A549 (cell line): Measurements from ENCODE around the gene TEPSIN. TPM values are rescaled to one million over a fixed set of nuclear protein-coding genes. Genes with fewer than 3 reads are reported as not detected.

Source experiments
- ATAC-seq, 2 experiments: fragments of 200-7000 bp in 1 of 2; fragments of >200 bp in 1 of 2; cut with Nextera tagmentation in 1 of 2; cut with Tn5 transposase in 1 of 2; 3 replicates each; pipeline versions ENCODE4 v1.8.0 to v1.9.1; 2018 to 2020; ENCODE audit warnings: mild to moderate bottlenecking in 1 of 2, moderate library complexity in 1 of 2
- CTCF ChIA-PET: fragments of 300-600 bp; sonication (Branson Sonifier 250); formaldehyde crosslinking; extraction: SDS; loops from one replicate; lab custom pipeline; 2021; ENCODE audit warnings: antibody characterized with exemption, inconsistent platforms; lab: Yijun Ruan, JAX
- POLR2A ChIA-PET: fragments of 350-600 bp; formaldehyde crosslinking; extraction: SDS; loops from one replicate; lab custom pipeline; 2021; ENCODE audit warnings: antibody characterized with exemption, inconsistent platforms; lab: Yijun Ruan, JAX
- DNase-seq, 2 experiments: peaks; one replicate each; pipeline versions ENCODE4 v3.0.0 to v3.0.0-alpha.2; 2011 to 2016; ENCODE audit warnings: low read depth in 1 of 2, low spot score in 1 of 2
- FAIRE-seq: peaks from 2 replicates; lab custom pipeline; 2011; peaks lifted over from hg19 to GRCh38; lab: Jason Lieb, UNC
- H3K27ac ChIP-seq, 2 experiments: fragments of >200 bp; sonication (Bioruptor Twin); formaldehyde crosslinking; 3 replicates each; pipeline ENCODE4 v1.5.1; 2016 to 2017
- H3K4me1 ChIP-seq: fragments of >200 bp; sonication (Bioruptor Twin); formaldehyde crosslinking; 3 replicates; pipeline ENCODE4 v1.6.1; 2016
- H3K4me2 ChIP-seq: fragments of >200 bp; sonication (Bioruptor Twin); formaldehyde crosslinking; 3 replicates; pipeline ENCODE4 v1.6.1; 2016
- H3K4me3 ChIP-seq: fragments of >200 bp; sonication (Bioruptor Twin); formaldehyde crosslinking; 3 replicates; pipeline ENCODE4 v1.5.1; 2016
- H3K9me3 ChIP-seq: fragments of >200 bp; sonication (Bioruptor Twin); formaldehyde crosslinking; 3 replicates; pipeline ENCODE4 v1.6.1; 2016
- BHLHE40 ChIP-seq: IDR thresholded peaks from 2 replicates; pipeline ENCODE4 v1.6.1; 2012; ENCODE audit warnings: low read depth, low read length, inconsistent platforms
- CBX2 ChIP-seq: fragments of 200-600 bp; sonication (generic); IDR thresholded peaks from 2 replicates; pipeline ENCODE4 v1.6.1; 2016; ENCODE audit warnings: low read depth, mild to moderate bottlenecking, borderline replicate concordance
- CBX8 ChIP-seq: fragments of 200-600 bp; sonication (generic); IDR thresholded peaks from 2 replicates; pipeline ENCODE4 v1.6.1; 2016
- EHF ChIP-seq: fragments of 250-450 bp; sonication (Bioruptor Pico); IDR thresholded peaks from 2 replicates; pipeline ENCODE4 v1.5.0; 2020; ENCODE audit warnings: mild to moderate bottlenecking
- EHMT2 ChIP-seq: fragments of 200-600 bp; sonication (generic); IDR thresholded peaks from 2 replicates; pipeline ENCODE4 v1.6.1; 2016; ENCODE audit warnings: antibody characterized with exemption, low read depth, mild to moderate bottlenecking, moderate library complexity
- ELK1 ChIP-seq: fragments of 150-350 bp; IDR thresholded peaks from 2 replicates; pipeline ENCODE4 v1.6.1; 2014; ENCODE audit warnings: low read depth, mild to moderate bottlenecking, low read length
- EP300 ChIP-seq, 2 experiments: fragments of >200 bp; sonication (Bioruptor Twin); formaldehyde crosslinking; IDR thresholded peaks; 2 replicates in 1 of 2; 3 replicates in 1 of 2; pipeline ENCODE4 v1.6.1; 2016 to 2017
- FOXS1 ChIP-seq: fragments of 250-450 bp; sonication (Bioruptor Pico); IDR thresholded peaks from 2 replicates; pipeline ENCODE4 v1.5.0; 2020; ENCODE audit warnings: mild to moderate bottlenecking, moderate library complexity
- HEYL ChIP-seq: fragments of 250-450 bp; sonication (Bioruptor Pico); IDR thresholded peaks from 2 replicates; pipeline ENCODE4 v1.8.0; 2021; ENCODE audit warnings: mild to moderate bottlenecking, moderate library complexity
- HOXA7 ChIP-seq: fragments of 250-450 bp; sonication (Bioruptor Pico); IDR thresholded peaks from 2 replicates; pipeline ENCODE4 v1.5.0; 2020; ENCODE audit warnings: mild to moderate bottlenecking, moderate library complexity
- HOXB13 ChIP-seq: fragments of 250-450 bp; sonication (Bioruptor Pico); IDR thresholded peaks from 2 replicates; pipeline ENCODE4 v1.5.0; 2020; ENCODE audit warnings: low read depth, mild to moderate bottlenecking, moderate library complexity
- JUN ChIP-seq, 2 experiments: fragments of >200 bp; sonication (Bioruptor Twin); formaldehyde crosslinking; IDR thresholded peaks; 2 replicates in 1 of 2; 3 replicates in 1 of 2; pipeline ENCODE4 v1.6.1; 2016 to 2017
- KDM1A ChIP-seq: fragments of 200-600 bp; sonication (generic); IDR thresholded peaks from 2 replicates; pipeline ENCODE4 v1.6.1; 2016; ENCODE audit warnings: low read depth, mild to moderate bottlenecking
- KDM5A ChIP-seq: fragments of 200-600 bp; sonication (generic); IDR thresholded peaks from 2 replicates; pipeline ENCODE4 v1.6.1; 2016; ENCODE audit warnings: antibody characterized with exemption, mild to moderate bottlenecking
- NPAS2 ChIP-seq: fragments of 250-450 bp; sonication (Bioruptor Pico); IDR thresholded peaks from 2 replicates; pipeline ENCODE4 v1.8.0; 2022; ENCODE audit warnings: mild to moderate bottlenecking, moderate library complexity, borderline replicate concordance
- NR3C1 ChIP-seq: fragments of >200 bp; sonication (Bioruptor Twin); formaldehyde crosslinking; IDR thresholded peaks from 3 replicates; pipeline ENCODE4 v1.6.1; 2017
- PBX3 ChIP-seq: IDR thresholded peaks from 2 replicates; pipeline ENCODE4 v1.6.1; 2012
- PHF8 ChIP-seq: fragments of 200-600 bp; sonication (generic); IDR thresholded peaks from 2 replicates; pipeline ENCODE4 v1.6.1; 2016; ENCODE audit warnings: low read depth, mild to moderate bottlenecking, antibody characterized with exemption, moderate library complexity, borderline replicate concordance
- POLR2A ChIP-seq: IDR thresholded peaks from 2 replicates; pipeline ENCODE4 v1.6.1; 2012; ENCODE audit warnings: mild to moderate bottlenecking, low read length
- RARB ChIP-seq: fragments of 250-450 bp; sonication (Bioruptor Pico); IDR thresholded peaks from 2 replicates; pipeline ENCODE4 v1.8.0; 2021; ENCODE audit warnings: mild to moderate bottlenecking, moderate library complexity
- RNF2 ChIP-seq: fragments of 200-600 bp; sonication (generic); IDR thresholded peaks from 2 replicates; pipeline ENCODE4 v1.6.1; 2016; ENCODE audit warnings: low read depth, mild to moderate bottlenecking, antibody characterized with exemption, moderate library complexity, borderline replicate concordance
- SMC3 ChIP-seq: fragments of >200 bp; sonication (Bioruptor Twin); formaldehyde crosslinking; IDR thresholded peaks from 3 replicates; pipeline ENCODE4 v1.6.1; 2018; ENCODE audit warnings: inconsistent platforms
- TFCP2L1 ChIP-seq: fragments of 250-450 bp; sonication (Bioruptor Pico); IDR thresholded peaks from 2 replicates; pipeline ENCODE4 v1.5.0; 2021; ENCODE audit warnings: mild to moderate bottlenecking
- ZC3H11A ChIP-seq: fragments of 450-650 bp; IDR thresholded peaks from 2 replicates; pipeline ENCODE4 v1.6.1; 2014; ENCODE audit warnings: antibody characterized with exemption, mild to moderate bottlenecking
- ZNF302 ChIP-seq: fragments of 250-450 bp; sonication (Bioruptor Pico); IDR thresholded peaks from 2 replicates; pipeline ENCODE4 v1.9.0; 2021; ENCODE audit warnings: inconsistent platforms, mild to moderate bottlenecking, moderate library complexity
- WGBS: methylation state at CpG from one replicate; pipeline ENCODE4 v1.1.6; 2017; ENCODE audit errors: missing lambda C conversion rate; 5-methylcytosine and 5-hydroxymethylcytosine counted together
- polyA plus RNA-seq, 4 experiments: library from polyadenylated mRNA; depleted of rRNA in 3 of 4; stranded (reverse); fragments of >200 nt; fragmentation: RNase III in 1 of 4; extraction: RNeasy Plus Mini Kit Qiagen cat#74134 plus additional on column Dnase treatment in 1 of 4; gene quantifications; 2 replicates in 3 of 4; 3 replicates in 1 of 4; pipeline ENCODE4 v1.2.3, GENCODE V29; 2011 to 2017
- TF ChIP-seq, protein P1 (sequence below): fragments of 250-450 bp; sonication (Bioruptor Pico); IDR thresholded peaks from 2 replicates; pipeline ENCODE4 v1.5.0; 2020; ENCODE audit warnings: low read depth, mild to moderate bottlenecking, moderate library complexity
- TF ChIP-seq, protein P2 (sequence below): fragments of 450-650 bp; IDR thresholded peaks from 2 replicates; pipeline ENCODE4 v1.6.1; 2014; ENCODE audit warnings: antibody characterized with exemption
- TF ChIP-seq, protein P3 (sequence below): IDR thresholded peaks from 2 replicates; pipeline ENCODE4 v1.6.1; 2012; ENCODE audit warnings: low read depth, borderline replicate concordance
- TF ChIP-seq, protein P4 (sequence below): fragments of >200 bp; sonication (Bioruptor Twin); formaldehyde crosslinking; IDR thresholded peaks from 3 replicates; pipeline ENCODE4 v1.6.1; 2016

Gene TEPSIN
- polyA plus RNA-seq, 2 of the 4 experiments (the other 2 are of a cell fraction): 12.5 to 31.3 TPM

GRCh38 chr17:81187586-81188490 lies 51.0 kb downstream of the TEPSIN start:
- CTCF ChIA-PET: interaction anchor here (1.2 to 5.9 kb wide), 4 partner anchors 12 to 165 kb away, joined by 4 to 58 read pairs (median 34); no protein-coding TSS in a partner anchor
- Histone ChIP-seq H3K27ac (no peak overlapping the region), H3K9me3 (no peaks in the 10 kb centered on the region), H3K4me1 (no peaks in the 10 kb centered on the region), H3K4me3 (no peak overlapping the region), H3K4me2 (no peak overlapping the region)
- no peak for FAIRE-seq
- no peak for ATAC-seq
- TF ChIP-seq HOXA7 (CRISPR knock-in tag): no peak
- TF ChIP-seq KDM1A: no peak
- no peak for TF ChIP-seq ELK1
- no peak for TF ChIP-seq PBX3
- no peak for TF ChIP-seq HOXB13 (CRISPR knock-in tag)
- TF ChIP-seq TFCP2L1 (CRISPR knock-in tag): no peak
- TF ChIP-seq CBX2: no peak
- no peak for TF ChIP-seq POLR2A
- no peak for TF ChIP-seq ZNF302 (CRISPR knock-in tag)
- no peak for TF ChIP-seq KDM5A
- TF ChIP-seq FOXS1 (CRISPR knock-in tag): no peak
- TF ChIP-seq HEYL (CRISPR knock-in tag): no peak
- TF ChIP-seq RNF2: no peak
- POLR2A ChIA-PET: no interaction called here
- 80% methylated on average over 22 of the region's 26 CpGs for WGBS
- DNase-seq: no peak

GRCh38 chr17:81187120-81187519 lies 51.7 kb downstream of the TEPSIN start:
- Histone ChIP-seq H3K4me2 (no peak overlapping the region), H3K9me3 (no peaks in the 10 kb centered on the region), H3K4me1 (no peaks in the 10 kb centered on the region), H3K27ac (no peak overlapping the region), H3K4me3 (no peak overlapping the region)
- ATAC-seq (no peak), DNase-seq (no peak), FAIRE-seq (no peak)
- ChIA-PET POLR2A (no interaction called here), CTCF (interaction anchor here (1.2 to 4.6 kb wide), 3 partner anchors 13 to 164 kb away, joined by 4 to 36 read pairs (median 31); no protein-coding TSS in a partner anchor)
- no peak for TF ChIP-seq EP300 (IDR thresholded peaks at IDR 0.05)
- no peak for TF ChIP-seq EHMT2
- no peak for TF ChIP-seq SMC3
- TF ChIP-seq PHF8: no peak
- TF ChIP-seq ZC3H11A: no peak
- TF ChIP-seq BHLHE40: no peak
- no peak for TF ChIP-seq NR3C1
- WGBS: 89% methylated on average over 11 of the region's 11 CpGs

GRCh38 chr17:81186203-81186602 lies 52.7 kb downstream of the TEPSIN start:
- ATAC-seq (no peak), FAIRE-seq (no peak), DNase-seq (no peak)
- Histone ChIP-seq H3K4me1 (no peaks in the 10 kb centered on the region), H3K27ac (no peak overlapping the region), H3K4me2 (no peak overlapping the region), H3K9me3 (no peaks in the 10 kb centered on the region), H3K4me3 (no peak overlapping the region)
- CTCF ChIA-PET: interaction anchor here (4.0 to 4.6 kb wide), 2 partner anchors 14 to 43 kb away, joined by 31 to 36 read pairs; no protein-coding TSS in a partner anchor
- 76% methylated on average over 5 of the region's 7 CpGs for WGBS
- POLR2A ChIA-PET: no interaction called here
- TF ChIP-seq, protein P1, sequence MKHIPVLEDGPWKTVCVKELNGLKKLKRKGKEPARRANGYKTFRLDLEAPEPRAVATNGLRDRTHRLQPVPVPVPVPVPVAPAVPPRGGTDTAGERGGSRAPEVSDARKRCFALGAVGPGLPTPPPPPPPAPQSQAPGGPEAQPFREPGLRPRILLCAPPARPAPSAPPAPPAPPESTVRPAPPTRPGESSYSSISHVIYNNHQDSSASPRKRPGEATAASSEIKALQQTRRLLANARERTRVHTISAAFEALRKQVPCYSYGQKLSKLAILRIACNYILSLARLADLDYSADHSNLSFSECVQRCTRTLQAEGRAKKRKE: no peak
- TF ChIP-seq, protein P2, sequence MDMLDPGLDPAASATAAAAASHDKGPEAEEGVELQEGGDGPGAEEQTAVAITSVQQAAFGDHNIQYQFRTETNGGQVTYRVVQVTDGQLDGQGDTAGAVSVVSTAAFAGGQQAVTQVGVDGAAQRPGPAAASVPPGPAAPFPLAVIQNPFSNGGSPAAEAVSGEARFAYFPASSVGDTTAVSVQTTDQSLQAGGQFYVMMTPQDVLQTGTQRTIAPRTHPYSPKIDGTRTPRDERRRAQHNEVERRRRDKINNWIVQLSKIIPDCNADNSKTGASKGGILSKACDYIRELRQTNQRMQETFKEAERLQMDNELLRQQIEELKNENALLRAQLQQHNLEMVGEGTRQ: no peak
- no peak for TF ChIP-seq SMC3
- TF ChIP-seq RARB (CRISPR knock-in tag): no peak
- no peak for TF ChIP-seq NPAS2 (CRISPR knock-in tag)
- no peak for TF ChIP-seq FOXS1 (CRISPR knock-in tag)
- TF ChIP-seq, protein P3, sequence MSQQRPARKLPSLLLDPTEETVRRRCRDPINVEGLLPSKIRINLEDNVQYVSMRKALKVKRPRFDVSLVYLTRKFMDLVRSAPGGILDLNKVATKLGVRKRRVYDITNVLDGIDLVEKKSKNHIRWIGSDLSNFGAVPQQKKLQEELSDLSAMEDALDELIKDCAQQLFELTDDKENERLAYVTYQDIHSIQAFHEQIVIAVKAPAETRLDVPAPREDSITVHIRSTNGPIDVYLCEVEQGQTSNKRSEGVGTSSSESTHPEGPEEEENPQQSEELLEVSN: no peak
- TF ChIP-seq NR3C1: no peak
- no peak for TF ChIP-seq CBX8
- TF ChIP-seq EHMT2: no peak
- TF ChIP-seq RNF2: no peak
- TF ChIP-seq, protein P4, sequence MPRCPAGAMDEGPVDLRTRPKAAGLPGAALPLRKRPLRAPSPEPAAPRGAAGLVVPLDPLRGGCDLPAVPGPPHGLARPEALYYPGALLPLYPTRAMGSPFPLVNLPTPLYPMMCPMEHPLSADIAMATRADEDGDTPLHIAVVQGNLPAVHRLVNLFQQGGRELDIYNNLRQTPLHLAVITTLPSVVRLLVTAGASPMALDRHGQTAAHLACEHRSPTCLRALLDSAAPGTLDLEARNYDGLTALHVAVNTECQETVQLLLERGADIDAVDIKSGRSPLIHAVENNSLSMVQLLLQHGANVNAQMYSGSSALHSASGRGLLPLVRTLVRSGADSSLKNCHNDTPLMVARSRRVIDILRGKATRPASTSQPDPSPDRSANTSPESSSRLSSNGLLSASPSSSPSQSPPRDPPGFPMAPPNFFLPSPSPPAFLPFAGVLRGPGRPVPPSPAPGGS: no peak
- TF ChIP-seq EHF (CRISPR knock-in tag): no peak
- no peak for TF ChIP-seq EP300 (IDR thresholded peaks at IDR 0.05)
- no peak for TF ChIP-seq JUN (IDR thresholded peaks at IDR 0.05)
